Epidermal melanocyte (primary cell): ENCODE results near the gene NPY4R2.
"Not testable (repeated sequence)": the region's sequence is repeated elsewhere in the genome, so short reads cannot be mapped to it uniquely, and the experiment has no call there.

Experiments used
- DNase-seq: peaks from one replicate; pipeline ENCODE4 v3.0.0; 2011; ENCODE audit warnings: low spot score; ENCODE audit not compliant: insufficient read length

The NPY4R2 gene, protein sequence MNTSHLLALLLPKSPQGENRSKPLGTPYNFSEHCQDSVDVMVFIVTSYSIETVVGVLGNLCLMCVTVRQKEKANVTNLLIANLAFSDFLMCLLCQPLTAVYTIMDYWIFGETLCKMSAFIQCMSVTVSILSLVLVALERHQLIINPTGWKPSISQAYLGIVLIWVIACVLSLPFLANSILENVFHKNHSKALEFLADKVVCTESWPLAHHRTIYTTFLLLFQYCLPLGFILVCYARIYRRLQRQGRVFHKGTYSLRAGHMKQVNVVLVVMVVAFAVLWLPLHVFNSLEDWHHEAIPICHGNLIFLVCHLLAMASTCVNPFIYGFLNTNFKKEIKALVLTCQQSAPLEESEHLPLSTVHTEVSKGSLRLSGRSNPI

DNA sequence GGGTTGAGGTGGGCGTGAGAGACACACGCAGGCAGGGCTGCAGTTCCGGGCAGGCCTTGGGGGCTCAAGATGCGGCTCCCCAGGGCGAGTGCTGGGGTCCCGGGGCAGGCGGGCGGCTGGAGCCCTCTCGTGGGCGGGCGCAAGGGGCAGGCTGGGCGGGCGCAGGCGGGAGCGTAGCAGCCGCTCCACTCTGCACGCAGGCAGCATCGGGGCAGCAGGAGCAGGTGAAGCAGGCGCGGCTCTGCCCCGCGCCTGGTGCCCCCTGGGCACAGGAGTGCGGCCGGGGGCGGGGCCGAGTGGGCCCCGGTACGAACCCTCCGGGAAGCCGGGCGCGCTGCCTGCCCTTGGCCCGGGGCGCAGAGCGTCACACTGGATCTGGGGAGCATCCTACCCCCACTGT is at the start of gene NPY4R2:
TSS of gene NPY4R2 (plus strand) at position 188 of the 400 bp plus-strand sequence. CDS start 3,326 bp downstream, outside the sequence.
- not testable (repeated sequence) for DNase-seq

DNA sequence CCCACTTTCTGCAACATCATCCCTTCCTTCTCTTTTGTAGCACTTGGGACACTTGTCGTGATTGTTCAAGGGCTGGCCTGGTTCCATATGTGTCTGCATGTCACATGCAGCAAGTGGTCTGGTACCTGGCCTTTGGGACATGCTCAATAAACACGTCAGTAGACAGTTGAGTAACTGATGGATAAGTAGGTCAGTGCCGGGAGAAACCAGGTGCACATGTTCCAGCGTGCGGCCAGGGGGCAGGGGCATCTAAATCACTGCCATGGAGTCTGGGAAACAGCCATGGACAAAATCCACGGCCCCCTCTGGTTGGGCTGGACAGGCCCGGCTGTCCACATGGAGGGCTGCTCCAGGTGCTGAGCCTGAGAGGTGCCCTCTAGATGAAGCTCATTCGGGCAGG is 47.6 kb upstream of the NPY4R2 start:
- DNase-seq: not testable (repeated sequence)

DNA sequence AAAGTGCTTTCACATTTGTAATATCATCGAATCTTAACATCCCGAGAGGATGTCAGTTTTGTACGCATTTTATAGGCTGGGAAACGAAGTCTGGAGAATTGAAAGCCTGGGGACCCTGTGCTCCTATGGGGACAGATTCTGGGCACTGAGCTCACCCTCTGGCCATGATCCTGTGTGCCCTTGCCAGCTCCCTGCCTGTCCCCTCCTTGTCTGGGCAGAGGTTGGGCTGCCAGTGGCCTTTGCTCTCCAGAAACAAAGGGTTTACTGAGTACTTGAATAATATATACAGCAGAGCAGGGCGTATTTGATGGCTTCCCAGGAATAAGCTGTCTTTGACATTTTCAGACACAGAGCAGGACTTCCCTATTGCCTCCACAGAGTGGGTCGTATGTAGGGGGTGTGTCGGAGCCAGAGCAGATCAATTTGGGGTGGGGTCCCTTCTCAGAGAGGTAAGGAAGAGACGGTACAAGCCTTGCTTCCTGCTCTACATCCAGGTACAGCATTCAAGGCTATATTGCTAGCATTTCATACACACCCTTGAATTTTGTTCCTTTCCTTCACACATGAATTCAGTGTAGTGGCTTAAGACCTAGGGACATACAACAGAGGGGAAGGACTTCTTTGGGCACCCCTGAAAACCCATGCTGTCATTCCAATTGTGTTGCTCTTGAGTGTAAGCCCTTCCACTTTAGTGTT is 46.8 kb upstream of the NPY4R2 start:
- DNase-seq: not testable (repeated sequence)

DNA sequence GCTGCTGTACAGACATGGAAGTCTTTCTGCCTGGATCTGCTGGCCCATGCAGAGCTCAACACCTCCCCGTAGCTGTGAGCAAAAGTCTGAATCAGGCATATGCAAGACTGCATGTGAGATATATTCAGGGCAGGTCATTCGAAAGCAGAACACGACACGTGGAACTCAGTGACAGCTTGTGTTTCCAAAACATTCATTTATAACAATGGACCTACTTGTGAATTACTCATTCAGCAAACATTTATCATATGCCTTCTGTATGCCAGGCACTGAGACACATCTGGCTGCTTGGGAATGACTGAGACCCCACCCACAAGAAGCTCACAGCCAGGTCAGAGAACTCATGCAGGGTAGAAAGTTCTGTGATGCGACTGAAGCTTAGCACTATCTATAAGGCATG is 46.2 kb upstream of the NPY4R2 start:
- DNase-seq: not testable (repeated sequence)

DNA sequence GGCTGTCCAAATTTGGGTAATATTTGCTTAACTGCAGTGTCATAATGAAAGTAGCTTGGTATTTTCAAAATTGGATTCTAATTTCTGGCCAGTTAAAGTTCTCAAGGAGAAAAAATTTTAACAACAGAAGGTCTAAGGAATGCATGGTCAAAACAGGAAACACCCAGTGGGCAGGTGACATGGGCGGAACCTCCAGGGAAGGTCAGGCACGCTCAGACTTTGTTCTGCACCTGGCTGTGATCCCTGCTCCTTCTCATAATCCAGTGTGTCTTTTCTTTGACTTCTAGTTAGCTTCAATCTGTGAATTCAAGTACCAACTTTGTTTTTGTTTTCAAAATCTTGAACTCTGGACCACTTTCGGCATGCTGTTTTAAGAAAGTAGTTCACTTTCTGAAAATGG is 34.2 kb upstream of the NPY4R2 start:
- DNase-seq: not testable (repeated sequence)

DNA sequence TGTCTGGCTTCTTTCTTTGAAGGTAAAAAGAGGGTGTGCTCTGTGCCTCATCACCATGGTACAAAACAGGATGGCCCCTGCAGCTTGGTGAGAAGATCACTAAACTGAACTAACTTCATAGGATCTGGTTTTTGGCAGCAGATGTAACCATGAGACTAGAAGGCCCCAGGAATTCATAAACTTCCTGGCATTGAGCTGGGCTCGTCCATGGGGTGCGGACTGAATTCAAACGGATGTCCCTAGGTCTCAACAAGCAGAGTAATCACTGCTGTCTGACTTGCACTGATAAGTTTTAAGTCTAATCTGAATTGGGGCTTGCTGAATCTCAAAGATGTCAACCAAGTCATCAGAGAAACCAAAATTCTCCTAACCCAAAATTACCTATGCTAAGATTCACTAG is 33.5 kb upstream of the NPY4R2 start:
- DNase-seq: not testable (repeated sequence)

DNA sequence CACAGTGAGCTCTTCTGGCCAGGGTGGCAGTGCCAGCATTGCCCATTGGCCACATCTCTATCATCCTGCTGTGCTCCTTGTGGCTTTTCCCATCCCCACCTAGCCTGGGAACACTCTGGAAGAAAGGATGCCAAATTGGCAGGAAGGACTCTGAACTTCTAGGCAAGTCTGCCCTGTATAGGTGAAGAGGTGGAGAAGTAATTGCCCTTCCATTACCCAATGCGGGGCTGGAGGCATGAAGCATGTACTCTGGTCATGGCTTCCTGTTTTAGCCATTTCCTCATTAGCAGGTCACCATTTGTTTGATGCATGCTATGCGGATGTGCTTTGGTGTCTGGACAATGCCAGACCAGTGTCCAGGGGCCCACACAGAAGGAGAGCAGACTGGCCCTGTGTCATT is 32.1 kb upstream of the NPY4R2 start:
- not testable (repeated sequence) for DNase-seq

DNA sequence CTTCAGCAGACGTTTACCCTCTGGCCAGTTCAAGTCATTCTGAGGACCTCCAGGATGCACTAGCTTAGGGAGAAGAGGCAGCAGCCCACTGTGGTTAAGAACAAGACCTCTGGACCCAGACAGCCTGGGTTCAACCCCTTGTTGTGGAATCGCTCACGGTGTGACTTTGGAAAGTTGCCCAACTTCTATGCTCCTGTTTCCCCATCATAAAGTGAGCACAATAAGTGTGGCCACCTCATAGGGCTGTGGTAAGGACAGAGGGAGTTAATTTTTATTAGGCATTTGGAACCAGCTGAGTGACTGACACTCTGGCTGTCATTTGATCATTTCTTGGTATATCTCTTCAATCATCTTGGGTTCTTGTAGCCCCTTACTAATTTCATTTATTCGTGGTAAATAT is 31.6 kb upstream of the NPY4R2 start:
- not testable (repeated sequence) for DNase-seq

DNA sequence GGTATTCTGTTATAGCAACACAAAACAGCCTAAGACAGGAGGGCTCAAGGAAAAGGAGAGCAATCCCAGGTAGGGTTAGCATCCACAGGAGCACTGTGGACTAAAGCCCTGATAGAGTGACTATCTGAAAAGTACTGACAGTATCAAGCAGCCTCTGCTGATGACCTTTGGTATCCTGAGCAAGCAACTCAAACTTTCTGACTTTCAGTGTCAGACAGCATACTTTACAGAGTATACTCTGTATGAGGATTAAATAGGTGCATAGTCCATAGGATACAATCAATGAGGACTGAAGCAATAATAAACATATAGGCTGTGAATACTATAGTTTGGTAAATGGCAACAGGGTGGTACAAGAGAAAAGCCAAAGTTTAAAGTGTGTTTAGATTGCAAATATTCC is 27.7 kb upstream of the NPY4R2 start:
- not testable (repeated sequence) for DNase-seq

DNA sequence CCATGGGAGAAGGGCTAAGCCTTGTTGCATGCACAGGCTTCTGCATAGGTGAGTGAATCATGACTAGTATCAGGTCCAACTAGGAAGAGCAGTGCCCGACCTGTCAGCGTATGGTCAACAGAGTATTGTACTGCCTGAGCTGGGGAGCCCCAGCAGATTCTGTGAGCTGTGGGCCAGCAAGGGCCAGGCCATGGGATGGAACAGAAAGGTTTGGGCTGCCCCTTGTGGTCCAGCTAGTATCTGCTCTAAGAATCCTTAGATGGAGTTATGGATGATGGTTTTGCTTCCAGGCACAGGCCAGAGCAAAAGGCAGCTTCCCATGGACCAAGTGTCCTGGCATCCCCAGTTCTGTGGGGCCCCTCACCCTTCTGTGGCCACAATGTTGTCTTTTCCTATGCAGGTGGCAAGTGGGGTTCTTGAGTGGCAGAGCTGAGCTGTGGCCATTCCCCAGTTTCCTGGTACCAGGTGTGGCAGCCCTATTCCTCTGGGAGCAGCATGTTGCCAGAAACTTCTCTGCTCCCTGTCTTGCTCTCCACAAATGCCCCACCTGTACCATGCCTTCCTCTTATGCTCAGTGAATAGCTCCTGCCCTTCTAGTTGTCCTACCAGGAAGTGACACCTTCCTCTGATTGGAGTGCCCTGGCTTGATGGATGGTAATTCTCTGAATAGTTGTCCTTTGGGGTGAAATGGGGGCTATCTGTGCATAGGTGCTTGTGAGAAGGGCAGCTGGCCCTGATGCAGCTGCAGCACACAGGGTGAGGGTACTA is 25.8 kb upstream of the NPY4R2 start:
- not testable (repeated sequence) for DNase-seq

DNA sequence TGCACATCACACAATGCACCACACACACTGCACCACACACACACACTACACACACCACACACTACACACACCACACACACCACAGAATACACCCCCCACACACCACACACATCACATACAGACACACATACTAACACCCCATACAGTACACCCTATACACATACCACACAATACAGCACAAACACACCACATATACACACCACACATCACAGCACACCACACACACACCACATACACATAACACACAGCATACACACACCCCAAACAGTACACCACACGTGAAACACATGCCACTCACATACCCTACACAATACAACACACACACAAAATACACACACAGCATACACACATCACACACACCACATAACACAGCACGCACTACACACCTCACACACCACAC is 23.9 kb upstream of the NPY4R2 start:
- not testable (repeated sequence) for DNase-seq

DNA sequence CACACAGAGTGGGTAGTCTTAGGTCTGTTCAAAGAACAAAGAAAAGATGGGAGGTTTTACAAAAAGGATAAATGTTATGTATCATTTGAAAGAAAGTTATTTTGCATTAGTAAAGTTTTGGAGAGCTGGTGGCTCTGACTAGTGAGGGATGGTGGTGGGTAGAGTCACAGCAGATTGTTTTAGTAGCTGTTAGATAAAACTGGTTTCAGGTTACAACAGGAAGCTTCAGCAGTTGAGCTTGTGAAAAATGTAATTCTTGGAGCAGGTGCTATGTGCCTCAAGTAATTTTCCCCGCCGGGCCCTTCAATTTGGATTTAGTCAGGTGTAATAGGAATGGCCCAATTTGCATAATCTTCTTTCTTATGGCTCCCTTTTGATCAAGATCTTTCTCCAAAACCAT is 20.6 kb upstream of the NPY4R2 start:
- DNase-seq: not testable (repeated sequence)

DNA sequence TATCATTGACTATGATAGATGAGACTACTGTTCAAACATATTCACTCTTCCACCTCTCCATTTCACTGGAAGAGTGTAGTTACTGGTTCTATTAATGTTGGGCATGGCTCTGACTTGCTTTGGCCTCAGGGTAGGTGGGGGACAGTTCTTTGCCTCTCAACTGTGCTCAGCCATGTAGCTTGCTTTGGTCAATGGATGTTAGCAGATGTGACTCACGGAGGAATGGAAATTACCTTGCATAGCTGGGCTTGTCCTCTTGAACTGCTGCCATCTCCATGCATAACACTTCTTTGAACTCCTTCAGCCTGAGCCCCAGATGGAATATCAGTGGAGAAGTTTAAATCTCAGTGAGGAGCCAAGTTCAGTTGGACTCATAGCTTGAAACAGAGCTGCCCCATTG is 9.1 kb upstream of the NPY4R2 start:
- not testable (repeated sequence) for DNase-seq

DNA sequence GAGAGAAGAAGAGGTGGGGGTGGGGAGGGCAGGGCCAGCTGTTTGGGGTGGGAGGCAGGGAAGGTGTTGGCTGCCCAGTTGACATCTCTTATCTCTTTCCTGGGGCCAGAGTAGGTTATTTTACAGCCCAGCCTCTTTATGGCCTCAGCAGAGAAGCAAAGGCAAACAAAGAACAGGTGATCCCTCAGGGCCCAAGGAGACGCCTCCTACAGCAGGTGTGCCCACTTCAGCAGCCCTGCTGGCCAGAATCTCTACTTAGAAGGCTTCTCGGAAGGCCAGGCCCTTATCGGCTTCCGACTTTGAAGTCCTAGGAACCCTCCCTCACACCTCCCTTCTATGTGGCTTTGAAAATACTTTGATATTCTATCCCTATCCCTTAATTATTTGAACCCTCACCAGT is 8.0 kb upstream of the NPY4R2 start:
- DNase-seq: not testable (repeated sequence)

DNA sequence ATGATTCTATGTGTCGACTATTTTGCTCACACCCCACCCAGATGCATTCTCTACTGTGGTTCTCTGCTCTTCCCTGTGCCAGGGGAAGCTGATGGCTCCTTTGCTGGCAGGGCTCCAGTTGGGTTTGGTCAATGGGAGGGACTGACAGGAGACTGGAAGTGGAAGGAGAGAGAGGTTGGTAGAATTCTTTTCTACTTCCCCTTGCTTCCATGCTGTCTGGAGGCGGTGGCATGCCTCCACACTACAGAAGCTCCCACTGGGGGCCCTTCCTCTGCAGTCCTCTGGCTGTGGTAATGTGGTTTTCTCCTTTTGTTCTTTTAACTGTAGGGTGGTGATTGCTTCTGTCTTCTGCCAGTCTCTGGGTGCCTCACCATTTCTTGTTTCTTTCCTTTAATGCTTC is 4.4 kb upstream of the NPY4R2 start:
- not testable (repeated sequence) for DNase-seq

DNA sequence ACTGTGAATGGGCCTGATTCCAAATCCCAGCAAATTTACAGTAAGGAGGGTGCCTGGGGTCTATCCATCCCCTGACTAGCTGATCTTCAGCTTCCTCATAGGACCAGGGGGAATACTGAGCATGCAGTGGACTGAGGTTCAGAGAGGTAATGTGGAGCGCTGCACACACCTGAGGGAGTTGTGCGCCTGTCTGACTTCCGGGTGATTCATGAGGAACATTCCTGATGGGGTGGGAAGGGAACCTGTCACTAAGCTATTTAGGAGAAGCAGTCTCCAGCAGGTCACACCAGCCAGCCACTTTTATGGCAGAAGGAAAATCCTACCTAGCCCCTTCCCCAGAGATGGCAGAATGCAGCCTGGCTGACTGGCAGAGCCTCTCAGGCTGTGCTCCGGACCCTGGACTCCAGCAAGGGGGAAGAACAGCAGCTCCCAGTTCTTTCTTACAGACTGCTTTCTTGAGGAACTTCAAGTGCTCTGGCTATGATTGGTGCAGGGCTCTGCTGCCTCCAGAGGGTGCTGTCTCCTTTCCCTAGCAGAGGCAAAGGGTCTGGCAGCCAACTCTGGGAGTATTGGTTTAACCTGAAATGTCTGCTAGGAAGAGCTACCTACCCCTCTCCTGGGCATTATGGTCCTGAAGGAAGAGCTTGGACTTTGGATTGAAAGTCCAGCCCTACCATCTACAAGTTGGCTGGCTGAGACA is 2.5 kb upstream of the NPY4R2 start:
- DNase-seq: not testable (repeated sequence)

DNA sequence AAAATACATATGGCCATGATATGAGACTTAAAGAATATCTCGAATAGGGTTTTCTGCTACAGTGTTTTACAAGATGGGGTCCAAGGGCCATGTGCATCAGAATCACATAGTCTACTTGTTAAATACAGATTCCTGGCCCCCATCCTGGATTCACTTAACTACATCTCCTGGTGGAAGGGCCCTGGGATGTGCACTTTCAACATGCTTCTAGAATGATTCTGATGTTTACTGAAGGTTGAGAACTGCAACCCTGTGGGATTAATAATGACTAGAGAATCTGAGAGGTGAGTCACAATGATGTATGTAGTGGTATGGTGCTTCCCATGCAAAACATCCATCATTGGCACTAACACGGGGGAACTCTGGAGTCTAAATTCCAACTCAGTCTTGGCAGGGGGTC is 2.1 kb downstream of the NPY4R2 start:
- DNase-seq: not testable (repeated sequence)

DNA sequence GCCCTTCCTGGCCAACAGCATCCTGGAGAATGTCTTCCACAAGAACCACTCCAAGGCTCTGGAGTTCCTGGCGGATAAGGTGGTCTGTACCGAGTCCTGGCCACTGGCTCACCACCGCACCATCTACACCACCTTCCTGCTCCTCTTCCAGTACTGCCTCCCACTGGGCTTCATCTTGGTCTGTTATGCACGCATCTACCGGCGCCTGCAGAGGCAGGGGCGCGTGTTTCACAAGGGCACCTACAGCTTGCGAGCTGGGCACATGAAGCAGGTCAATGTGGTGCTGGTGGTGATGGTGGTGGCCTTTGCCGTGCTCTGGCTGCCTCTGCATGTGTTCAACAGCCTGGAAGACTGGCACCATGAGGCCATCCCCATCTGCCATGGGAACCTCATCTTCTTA is 4.0 kb downstream of the NPY4R2 start:
- not testable (repeated sequence) for DNase-seq

DNA sequence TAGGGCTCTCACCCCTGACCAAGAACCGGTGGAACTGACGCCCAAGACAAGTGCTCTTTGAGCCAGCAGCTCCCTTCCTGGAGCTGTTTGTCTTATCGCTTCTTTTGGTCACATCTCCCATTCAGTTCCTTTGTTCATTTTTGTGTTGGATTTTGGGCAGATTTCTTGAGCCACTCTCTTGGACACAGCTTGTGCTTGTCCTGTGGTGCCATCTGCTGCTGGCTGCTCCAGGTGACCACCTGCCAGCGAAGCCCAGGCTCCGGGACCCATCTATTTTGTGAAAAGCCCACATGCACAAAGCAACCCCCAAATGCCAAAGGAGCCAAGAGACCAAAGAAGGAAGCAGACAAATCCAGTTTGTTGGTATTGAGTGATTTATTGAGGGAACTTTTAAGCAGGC is 6.2 kb downstream of the NPY4R2 start:
- DNase-seq: not testable (repeated sequence)

DNA sequence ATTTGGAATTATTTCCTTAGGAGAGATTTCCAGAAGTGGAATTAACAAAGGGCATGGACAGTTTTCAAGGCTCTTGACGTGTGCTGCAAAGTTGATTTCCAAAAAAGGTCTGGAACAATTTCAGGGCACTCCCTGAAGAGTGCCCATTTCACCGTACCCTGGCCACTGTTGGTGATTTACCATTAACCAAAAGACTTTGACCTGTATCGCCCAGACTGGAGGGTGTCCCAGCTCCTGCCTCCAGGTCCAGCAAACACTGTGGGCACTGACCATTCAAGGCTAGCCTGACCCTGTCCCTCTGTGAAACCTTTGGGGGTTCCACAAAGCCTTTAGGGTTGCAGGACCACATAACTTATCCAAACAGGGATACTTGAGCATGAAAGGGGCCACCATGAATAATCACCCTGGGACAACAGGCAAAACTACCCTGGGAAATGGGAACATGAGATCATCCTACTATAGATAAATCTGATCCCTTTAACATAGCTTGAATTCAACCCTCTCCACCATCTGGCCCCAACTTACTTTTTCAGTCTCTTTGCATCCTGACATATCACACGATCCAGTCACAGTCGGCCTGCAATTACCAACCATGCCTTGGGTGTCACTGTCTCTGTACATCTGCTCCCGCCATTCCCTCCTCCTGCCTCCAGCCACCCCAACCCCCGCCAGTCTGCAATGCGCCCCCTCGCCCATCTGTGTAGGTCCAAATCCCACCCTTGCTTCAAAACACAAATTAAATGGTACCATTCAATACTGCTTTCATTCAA is 8.9 kb downstream of the NPY4R2 start:
- DNase-seq: not testable (repeated sequence)
